ENCODE results near the gene SAP25.

SAP25 gene

GRCh38 chr7:100575746-100576383 is 2.2 kb upstream of the SAP25 start:
- no peak for FAIRE-seq
- no peak for TF ChIP-seq POLR2A (IDR thresholded peaks at IDR 0.05; ENCODE audit: low read depth, low read length)
- no peak for DNase-seq (ENCODE audit: insufficient read length, low spot score)

- FAIRE-seq (no peak), DNase-seq (ENCODE audit: insufficient read length, low spot score) (no peak)
- no peak for TF ChIP-seq POLR2A (IDR thresholded peaks at IDR 0.05; ENCODE audit: low read depth, low read length)
Observed at GRCh38 chr7:100575206-100575631, 1.5 kb upstream of the SAP25 start.

DNA sequence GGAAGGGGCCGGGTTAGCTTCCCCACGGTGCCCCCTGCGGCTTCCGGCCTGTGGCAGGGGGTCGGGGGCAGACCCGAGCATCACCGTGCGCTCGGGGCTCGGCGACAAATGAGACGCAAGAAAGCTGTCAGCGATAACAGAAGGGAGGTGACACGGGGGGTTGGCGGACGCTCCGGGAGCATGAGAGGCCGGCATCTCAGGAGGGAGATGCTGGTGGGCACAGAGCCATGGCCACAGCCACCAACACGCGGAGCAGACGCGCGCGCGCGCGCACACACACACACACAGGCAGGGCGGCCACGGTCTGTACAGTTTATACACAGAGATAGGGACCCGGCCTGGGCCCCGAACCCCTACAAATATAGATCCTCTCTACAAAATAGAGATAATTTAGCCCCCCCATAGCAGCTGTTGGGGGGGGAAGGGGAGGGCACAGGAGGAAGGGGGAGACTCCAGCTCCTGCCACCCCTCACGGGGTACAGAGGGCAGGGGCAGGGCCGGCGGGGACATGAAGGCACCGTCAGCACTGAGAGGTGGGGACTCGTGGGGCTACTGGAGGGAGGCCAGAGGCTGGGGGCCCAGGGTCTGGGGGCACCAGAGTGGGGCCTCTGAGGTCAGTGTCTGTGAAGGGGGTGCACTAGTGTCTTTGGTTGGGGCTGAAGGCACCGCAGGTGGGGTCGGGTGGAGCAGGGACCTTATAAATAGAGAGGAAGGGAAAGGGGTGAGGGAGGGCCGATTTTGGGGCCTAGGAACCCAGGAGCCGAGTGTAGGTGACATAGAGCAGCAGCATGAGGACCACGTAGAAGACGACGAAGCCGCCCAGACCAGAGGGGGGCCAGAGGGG is 884 bp upstream of the SAP25 start:
- FAIRE-seq = no peak
- no peak for DNase-seq (ENCODE audit: insufficient read length, low spot score)
- no peak for TF ChIP-seq POLR2A (IDR thresholded peaks at IDR 0.05; ENCODE audit: low read depth, low read length)

- DNase-seq (ENCODE audit: insufficient read length, low spot score) (no peak), FAIRE-seq (no peak)
- no peak for TF ChIP-seq POLR2A (IDR thresholded peaks at IDR 0.05; ENCODE audit: low read depth, low read length)
Observed at GRCh38 chr7:100572949-100573675, 588 bp downstream of the SAP25 start.

- DNase-seq (ENCODE audit: insufficient read length, low spot score) (no peak), FAIRE-seq (no peak)
- no peak for TF ChIP-seq POLR2A (IDR thresholded peaks at IDR 0.05; ENCODE audit: low read depth, low read length)
Observed at GRCh38 chr7:100572281-100572948, 1.3 kb downstream of the SAP25 start.

DNA sequence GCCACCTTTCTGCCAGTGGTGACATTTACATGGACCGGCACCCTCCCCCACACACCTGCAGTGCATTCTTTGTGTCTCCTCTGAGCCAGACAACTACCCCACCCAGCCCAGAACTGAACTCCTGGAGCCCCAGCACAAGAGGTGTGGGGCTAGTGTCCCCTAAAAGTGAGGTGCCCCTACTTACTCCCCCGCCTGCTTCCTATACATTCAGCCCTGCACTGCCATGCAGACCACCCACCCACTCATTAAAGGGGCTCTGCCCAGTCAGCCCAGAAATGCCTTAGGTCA is 1.9 kb downstream of the SAP25 start:
- TF ChIP-seq POLR2A (IDR thresholded peaks at IDR 0.05; ENCODE audit: low read depth, low read length) = no peak
- DNase-seq (ENCODE audit: insufficient read length, low spot score) (no peak), FAIRE-seq (no peak)

DNA sequence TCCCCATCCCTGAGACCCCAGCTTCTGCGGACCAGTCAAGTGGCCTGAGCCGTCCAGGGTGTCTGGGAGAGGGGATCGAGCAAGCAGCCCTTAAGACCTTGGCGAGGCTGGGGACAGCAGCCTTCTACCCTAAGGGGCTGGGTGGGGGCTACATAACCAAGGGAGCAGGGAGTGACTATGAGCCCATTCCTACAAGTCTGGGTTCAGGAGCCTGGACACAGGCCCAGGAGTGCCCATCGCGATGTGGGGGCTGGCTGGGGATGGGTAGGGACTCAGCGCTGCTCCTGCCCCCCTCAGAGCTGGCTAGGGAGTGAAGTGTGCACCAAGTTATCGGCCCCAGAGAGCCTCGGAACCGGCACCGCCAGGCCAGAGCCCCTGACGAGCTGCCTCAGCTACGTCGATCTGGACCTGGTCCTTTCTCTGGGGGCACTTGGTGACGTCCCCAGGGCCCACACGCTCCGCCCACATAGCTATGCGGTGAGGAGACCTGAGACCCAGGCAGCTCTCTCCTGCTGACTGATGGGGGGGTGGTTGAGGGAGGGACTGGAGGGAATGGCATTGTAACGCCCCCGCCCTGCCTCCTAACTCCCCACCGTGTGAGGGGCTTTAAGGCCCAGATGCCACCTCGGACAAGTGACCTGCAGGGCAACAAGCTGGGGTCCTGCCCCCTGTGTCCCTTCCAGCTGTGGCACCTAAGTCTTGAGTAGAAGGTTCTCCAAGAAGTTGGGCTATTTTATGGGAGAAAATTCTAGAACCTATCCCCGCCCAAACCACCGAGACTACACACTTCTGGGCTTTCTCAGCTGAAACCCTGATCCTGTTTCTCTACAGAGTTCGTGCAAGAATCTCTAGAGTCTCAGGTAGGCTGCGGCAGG is 2.5 kb downstream of the SAP25 start:
- no peak for DNase-seq (ENCODE audit: insufficient read length, low spot score)
- no peak for FAIRE-seq
- TF ChIP-seq POLR2A (IDR thresholded peaks at IDR 0.05; ENCODE audit: low read depth, low read length) = no peak

GRCh38 chr7:100568896-100569844 is 4.5 kb downstream of the SAP25 start:
- DNase-seq (ENCODE audit: insufficient read length, low spot score) (no peak), FAIRE-seq (no peak)

DNA sequence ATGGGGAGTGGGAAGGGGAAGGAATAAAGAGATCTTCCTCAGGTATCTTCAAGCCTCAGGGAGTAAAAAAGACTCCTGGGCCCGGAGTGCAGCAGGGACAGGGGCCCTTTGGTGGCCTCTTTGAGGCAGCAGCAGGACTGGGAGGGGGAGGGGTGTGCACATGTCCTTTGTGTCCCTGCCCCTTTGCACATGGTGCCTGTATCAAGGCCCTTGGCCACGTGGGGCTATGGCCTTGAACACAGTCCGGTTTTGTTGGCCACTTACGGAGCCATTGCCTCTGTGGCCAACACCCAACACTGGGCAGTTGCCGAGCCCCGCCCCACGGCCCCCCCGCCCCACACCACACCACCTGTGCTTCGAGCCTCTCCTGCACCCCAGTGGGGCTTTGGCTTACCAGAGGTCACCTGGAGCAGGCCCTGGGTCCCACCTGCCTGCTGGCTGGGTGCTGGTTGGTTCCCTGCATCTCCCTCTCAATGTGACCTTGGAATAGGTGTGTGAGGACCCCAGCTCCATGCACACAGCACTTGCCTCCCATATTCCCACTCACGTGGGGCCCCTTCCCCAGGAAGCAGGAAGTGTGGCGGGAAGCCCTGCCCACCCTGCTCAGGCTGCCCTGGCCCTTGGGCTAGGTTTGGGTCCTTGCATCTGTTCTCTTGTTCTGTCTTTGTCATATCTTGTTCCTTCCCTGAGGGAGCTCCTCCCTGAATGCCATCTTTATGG is 5.4 kb downstream of the SAP25 start:
- TF ChIP-seq POLR2A (IDR thresholded peaks at IDR 0.05; ENCODE audit: low read depth, low read length) = no peak
- DNase-seq (ENCODE audit: insufficient read length, low spot score) = no peak
- FAIRE-seq = no peak

More at GRCh38 chr7:100568896-100569844, 4.5 kb downstream of the SAP25 start:
- no peak for TF ChIP-seq POLR2A (IDR thresholded peaks at IDR 0.05; ENCODE audit: low read depth, low read length)

DNA sequence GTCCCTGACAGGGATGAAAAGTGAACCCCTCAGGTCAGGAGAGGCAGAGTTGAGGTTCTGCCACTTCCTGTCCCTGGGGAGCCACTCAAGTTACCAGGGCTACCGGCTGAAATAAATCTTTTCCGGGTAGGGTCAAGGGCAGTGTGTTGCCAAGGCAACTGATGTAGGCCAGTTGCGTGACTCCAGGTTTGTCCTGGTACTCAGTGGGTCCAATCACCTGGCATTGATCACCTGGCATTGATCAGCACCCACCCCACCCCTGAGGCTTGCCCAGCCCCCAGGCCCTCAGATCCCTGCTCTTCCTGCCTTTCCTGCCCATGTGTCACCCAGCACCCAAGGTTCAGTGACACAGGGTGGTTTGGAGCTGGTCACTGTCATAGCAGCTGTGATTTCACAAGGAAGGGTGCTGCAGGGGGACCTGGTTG is 5.9 kb downstream of the SAP25 start:
- TF ChIP-seq POLR2A (IDR thresholded peaks at IDR 0.05; ENCODE audit: low read depth, low read length) = no peak
- FAIRE-seq (no peak), DNase-seq (ENCODE audit: insufficient read length, low spot score) (no peak)

- no peak for TF ChIP-seq POLR2A (IDR thresholded peaks at IDR 0.05; ENCODE audit: low read depth, low read length)
- FAIRE-seq = no peak
- DNase-seq (ENCODE audit: insufficient read length, low spot score) = no peak
Observed at GRCh38 chr7:100567031-100567730, 6.5 kb downstream of the SAP25 start.
